ENCODE measurements around the gene ALOX5. TPM values are rescaled to one million over a fixed set of nuclear protein-coding genes. Genes with fewer than 3 reads are reported as not detected.
"Not testable (repeated sequence)": the region's sequence is repeated elsewhere in the genome, so short reads cannot be mapped to it uniquely, and the experiment has no call there.

Gene ALOX5
- 10 to 100 TPM; 14.2 to 48.5 (median 21.2) TPM for total RNA-seq

GRCh38 chr10:45373576-45374349 is at the start of gene ALOX5:
TSS of gene ALOX5 (plus strand) at chr10:45374216. CDS start at chr10:45374280, 64 bp downstream.
- H3K4me1 ChIP-seq = peaks cover 16 to 26% (median 23%) of the 10 kb centered on the region in 4 donors
- H3K36me3 ChIP-seq = no peaks in the 10 kb centered on the region
- H3K4me3 ChIP-seq = peak within 1 kb of the TSS; percentile 51 to 62 (median 54)
- TF ChIP-seq EP300 (IDR thresholded peaks at IDR 0.05) (no peak), POLR2A (IDR thresholded peaks at IDR 0.05; ENCODE audit: low read depth) (no peak), CTCF (IDR thresholded peaks at IDR 0.05) (no peak), POLR2AphosphoS5 (IDR thresholded peaks at IDR 0.05) (peak in 1 of 2 donors; percentile 19)
- H3K27ac ChIP-seq (replicated peaks in 1 of 4) = peak within 1 kb of the TSS in 3 of 4 donors; percentile 45 to 60 (median 58)
- intact Hi-C loops (cut with DNase I) = no loop called here
- H3K9me3 ChIP-seq = no peaks in the 10 kb centered on the region
- DNase-seq (ENCODE audit: extremely low spot score) = peak; percentile 93
- WGBS = 2% methylated on average over 13 of the region's 59 CpGs
- H3K27me3 ChIP-seq = peaks cover 0 to 58% (median 12%) of the 10 kb centered on the region in 4 donors

- DNase-seq (ENCODE audit: extremely low spot score) = no peak
- WGBS = 78% methylated on average over 1 of the region's 1 CpG
- intact Hi-C loops (cut with DNase I) = no loop called here
- H3K36me3 ChIP-seq = no peaks in the 10 kb centered on the region
- H3K27me3 ChIP-seq = no peaks in the 10 kb centered on the region
- TF ChIP-seq POLR2AphosphoS5 (IDR thresholded peaks at IDR 0.05) (no peak), CTCF (IDR thresholded peaks at IDR 0.05) (no peak), POLR2A (IDR thresholded peaks at IDR 0.05; ENCODE audit: low read depth) (no peak), EP300 (IDR thresholded peaks at IDR 0.05) (no peak)
- H3K4me1 ChIP-seq = no peaks in the 10 kb centered on the region
- no peak overlapping the region for H3K4me3 ChIP-seq
- no peak overlapping the region for H3K27ac ChIP-seq (replicated peaks in 1 of 4)
- H3K9me3 ChIP-seq = peaks cover 0 to 8% (median 4%) of the 10 kb centered on the region in 4 donors
Measured at GRCh38 chr10:45325116-45325515, 48.9 kb upstream of the ALOX5 start.

GRCh38 chr10:45326864-45327263 is 47.2 kb upstream of the ALOX5 start:
- H3K36me3 ChIP-seq; intact Hi-C loops (cut with DNase I); H3K9me3 ChIP-seq; H3K27me3 ChIP-seq; H3K4me3 ChIP-seq; DNase-seq (ENCODE audit: extremely low spot score); H3K27ac ChIP-seq (replicated peaks in 1 of 4); H3K4me1 ChIP-seq: not testable (repeated sequence)
- WGBS = 100% methylated on average over 1 of the region's 1 CpG

- H3K27ac ChIP-seq (replicated peaks in 1 of 4); H3K4me1 ChIP-seq; H3K9me3 ChIP-seq; H3K36me3 ChIP-seq; DNase-seq (ENCODE audit: extremely low spot score); intact Hi-C loops (cut with DNase I); H3K4me3 ChIP-seq: not testable (repeated sequence)
- 88% methylated on average over 3 of the region's 3 CpGs for WGBS
- H3K27me3 ChIP-seq = peaks cover 0 to 18% (median 0%) of the 10 kb centered on the region in 4 donors
Measured at GRCh38 chr10:45331824-45332223, 42.2 kb upstream of the ALOX5 start.

- 92% methylated on average over 1 of the region's 1 CpG for WGBS
- no peak for DNase-seq (ENCODE audit: extremely low spot score)
- no peaks in the 10 kb centered on the region for H3K36me3 ChIP-seq
- no peak overlapping the region for H3K27ac ChIP-seq (replicated peaks in 1 of 4)
- no peak for TF ChIP-seq EP300 (IDR thresholded peaks at IDR 0.05)
- no peak for TF ChIP-seq POLR2A (IDR thresholded peaks at IDR 0.05; ENCODE audit: low read depth)
- TF ChIP-seq POLR2AphosphoS5 (IDR thresholded peaks at IDR 0.05) = no peak
- H3K4me1 ChIP-seq = no peaks in the 10 kb centered on the region
- no peak overlapping the region for H3K4me3 ChIP-seq
- peaks cover 0 to 25% (median 7%) of the 10 kb centered on the region in 4 donors for H3K9me3 ChIP-seq
- H3K27me3 ChIP-seq = no peaks in the 10 kb centered on the region
- intact Hi-C loops (cut with DNase I) = no loop called here
Measured at GRCh38 chr10:45339894-45340293, 34.1 kb upstream of the ALOX5 start.

- DNase-seq (ENCODE audit: extremely low spot score); H3K27ac ChIP-seq (replicated peaks in 1 of 4); intact Hi-C loops (cut with DNase I); H3K36me3 ChIP-seq; H3K4me3 ChIP-seq; H3K4me1 ChIP-seq; H3K27me3 ChIP-seq: not testable (repeated sequence)
- WGBS = 80% methylated on average over 4 of the region's 4 CpGs
- H3K9me3 ChIP-seq = peaks cover 0 to 25% (median 7%) of the 10 kb centered on the region in 4 donors
Measured at GRCh38 chr10:45340420-45340819, 33.6 kb upstream of the ALOX5 start.

- 83% methylated on average over 5 of the region's 24 CpGs for WGBS
- H3K27ac ChIP-seq (replicated peaks in 1 of 4); DNase-seq (ENCODE audit: extremely low spot score); H3K4me3 ChIP-seq; intact Hi-C loops (cut with DNase I); H3K9me3 ChIP-seq; H3K27me3 ChIP-seq; H3K4me1 ChIP-seq; H3K36me3 ChIP-seq: not testable (repeated sequence)
Measured at GRCh38 chr10:45346652-45347335, 27.2 kb upstream of the ALOX5 start.

- intact Hi-C loops (cut with DNase I); DNase-seq (ENCODE audit: extremely low spot score); H3K9me3 ChIP-seq; H3K27me3 ChIP-seq; H3K27ac ChIP-seq (replicated peaks in 1 of 4); H3K4me3 ChIP-seq; H3K36me3 ChIP-seq; H3K4me1 ChIP-seq: not testable (repeated sequence)
- 93% methylated on average over 3 of the region's 20 CpGs for WGBS
Measured at GRCh38 chr10:45347464-45347863, 26.6 kb upstream of the ALOX5 start.

GRCh38 chr10:45348196-45348765 is 25.7 kb upstream of the ALOX5 start:
- intact Hi-C loops (cut with DNase I); H3K36me3 ChIP-seq; H3K27me3 ChIP-seq; H3K4me3 ChIP-seq; H3K27ac ChIP-seq (replicated peaks in 1 of 4); H3K9me3 ChIP-seq; DNase-seq (ENCODE audit: extremely low spot score); H3K4me1 ChIP-seq: not testable (repeated sequence)
- WGBS = 87% methylated on average over 28 of the region's 31 CpGs
